SK-N-SH treated with all-trans-retinoic acid at 6 μM for 48 hours (cell line): Measurements from ENCODE around the gene KRT39.

Experiments
- ATAC-seq: fragments of 200-7000 bp; cut with Tn5 transposase; 3 replicates; pipeline ENCODE4 v1.9.1; 2020; ENCODE audit warnings: mild to moderate bottlenecking, moderate library complexity
- ARNTL ChIP-seq: fragments of 450-650 bp; formaldehyde crosslinking; IDR thresholded peaks from 2 replicates; pipeline ENCODE4 v1.5.0; 2020; ENCODE audit warnings: low read depth, mild to moderate bottlenecking, moderate library complexity, borderline replicate concordance
- BACH2 ChIP-seq: fragments of 250-450 bp; sonication (Bioruptor Pico); IDR thresholded peaks from 2 replicates; pipeline ENCODE4 v1.9.0; 2021; ENCODE audit warnings: mild to moderate bottlenecking, borderline replicate concordance
- CSDC2 ChIP-seq: fragments of 250-450 bp; sonication (Bioruptor Pico); IDR thresholded peaks from 2 replicates; pipeline ENCODE4 v1.5.0; 2020; ENCODE audit warnings: mild to moderate bottlenecking, moderate library complexity
- CSRNP3 ChIP-seq: fragments of 250-450 bp; sonication (Bioruptor Pico); IDR thresholded peaks from 2 replicates; pipeline ENCODE4 v1.5.1; 2021; ENCODE audit warnings: mild to moderate bottlenecking, moderate library complexity
- ISL1 ChIP-seq: fragments of 250-450 bp; sonication (Bioruptor Pico); IDR thresholded peaks from 2 replicates; pipeline ENCODE4 v2.1.2; 2022; ENCODE audit warnings: mild to moderate bottlenecking, moderate library complexity
- OSR1 ChIP-seq: fragments of 250-450 bp; sonication (Bioruptor Pico); IDR thresholded peaks from 2 replicates; pipeline ENCODE4 v1.8.0; 2022; ENCODE audit warnings: moderate library complexity, mild to moderate bottlenecking, inconsistent platforms
- PATZ1 ChIP-seq: fragments of 250-450 bp; sonication (Bioruptor Pico); IDR thresholded peaks from 2 replicates; pipeline ENCODE4 v1.8.0; 2020; ENCODE audit warnings: mild to moderate bottlenecking, moderate library complexity, borderline replicate concordance
- POU6F1 ChIP-seq: fragments of 250-450 bp; sonication (Bioruptor Pico); IDR thresholded peaks from 2 replicates; pipeline ENCODE4 v1.8.0; 2021; ENCODE audit warnings: low read depth, mild to moderate bottlenecking, moderate library complexity, borderline replicate concordance
- PPARA ChIP-seq: fragments of 250-450 bp; sonication (Bioruptor Pico); IDR thresholded peaks from 2 replicates; pipeline ENCODE4 v1.5.0; 2020; ENCODE audit warnings: mild to moderate bottlenecking, borderline replicate concordance
- RARB ChIP-seq: fragments of 250-450 bp; sonication (Bioruptor Pico); IDR thresholded peaks from 2 replicates; pipeline ENCODE4 v1.8.0; 2021; ENCODE audit warnings: mild to moderate bottlenecking, moderate library complexity
- SNAI2 ChIP-seq: fragments of 250-450 bp; sonication (Bioruptor Pico); IDR thresholded peaks from 2 replicates; pipeline ENCODE4 v1.5.0; 2020; ENCODE audit warnings: mild to moderate bottlenecking, moderate library complexity
- TCF4 ChIP-seq: fragments of 250-450 bp; sonication (Bioruptor Pico); IDR thresholded peaks from 2 replicates; pipeline ENCODE4 v1.8.0; 2021; ENCODE audit warnings: mild to moderate bottlenecking, moderate library complexity, borderline replicate concordance
- TOX ChIP-seq: fragments of 250-450 bp; sonication (Bioruptor Pico); IDR thresholded peaks from 2 replicates; pipeline ENCODE4 v1.8.0; 2021; ENCODE audit warnings: mild to moderate bottlenecking, moderate library complexity, borderline replicate concordance
- TSHZ2 ChIP-seq: fragments of 250-450 bp; sonication (Bioruptor Pico); IDR thresholded peaks from 2 replicates; pipeline ENCODE4 v1.5.0; 2020; ENCODE audit warnings: mild to moderate bottlenecking, moderate library complexity
- ZFP3 ChIP-seq: fragments of 250-450 bp; sonication (Bioruptor Pico); IDR thresholded peaks from 2 replicates; pipeline ENCODE4 v1.5.0; 2020; ENCODE audit warnings: mild to moderate bottlenecking, moderate library complexity
- ZFP30 ChIP-seq: fragments of 450-650 bp; formaldehyde crosslinking; IDR thresholded peaks from 2 replicates; pipeline ENCODE4 v1.5.0; 2022; ENCODE audit warnings: mild to moderate bottlenecking, moderate library complexity
- ZNF565 ChIP-seq: fragments of 450-650 bp; formaldehyde crosslinking; conservative IDR thresholded peaks from 2 replicates; pipeline ENCODE4 v1.5.0; 2020; ENCODE audit warnings: low read depth, mild to moderate bottlenecking, moderate library complexity
- ZNF70 ChIP-seq: fragments of 450-650 bp; formaldehyde crosslinking; IDR thresholded peaks from 2 replicates; pipeline ENCODE4 v1.5.0; 2020; ENCODE audit warnings: mild to moderate bottlenecking, moderate library complexity
- ZNF8 ChIP-seq: fragments of 450-650 bp; formaldehyde crosslinking; IDR thresholded peaks from 2 replicates; pipeline ENCODE4 v1.5.0; 2020; ENCODE audit warnings: mild to moderate bottlenecking, moderate library complexity

KRT39 gene

GRCh38 chr17:40975516-40975915 is 8.8 kb upstream of the KRT39 start:
- no peak for ATAC-seq
- TF ChIP-seq OSR1 (no peak), PATZ1 (CRISPR knock-in tag) (no peak), ZNF8 (CRISPR knock-in tag) (no peak), ISL1 (CRISPR knock-in tag) (no peak), POU6F1 (CRISPR knock-in tag) (no peak), ZNF70 (no peak), ARNTL (CRISPR knock-in tag) (no peak), TOX (CRISPR knock-in tag) (no peak), PPARA (no peak), ZFP30 (no peak), ZNF565 (CRISPR knock-in tag) (no peak), TSHZ2 (no peak)

- TF ChIP-seq ZNF70, result no peak
- TF ChIP-seq PATZ1 (CRISPR knock-in tag), result no peak
- TF ChIP-seq CSRNP3 (CRISPR knock-in tag), result no peak
- ATAC-seq, result no peak
These were observed 7.6 kb upstream of the KRT39 start for GRCh38 chr17:40974366-40974765.

- no peak for ATAC-seq
- TF ChIP-seq RARB (CRISPR knock-in tag) (no peak), TSHZ2 (no peak), BACH2 (CRISPR knock-in tag) (no peak), ZFP30 (no peak), PPARA (no peak), PATZ1 (CRISPR knock-in tag) (no peak), TCF4 (CRISPR knock-in tag) (no peak), ZNF8 (CRISPR knock-in tag) (no peak), ZNF565 (CRISPR knock-in tag) (no peak), OSR1 (no peak), ZFP3 (CRISPR knock-in tag) (no peak), SNAI2 (CRISPR knock-in tag) (no peak), TOX (CRISPR knock-in tag) (no peak), CSRNP3 (CRISPR knock-in tag) (no peak), ZNF70 (no peak), CSDC2 (CRISPR knock-in tag) (no peak)
These were observed 834 bp upstream of the KRT39 start for GRCh38 chr17:40967582-40967981.
